Caco-2 (cell line): Measurements from ENCODE around the gene SELENBP1. TPM values are rescaled to one million over a fixed set of nuclear protein-coding genes. Genes with fewer than 3 reads are reported as not detected.

Source experiments
- BruUV-seq: library from RNA; stranded (reverse); fragments of 400-500 nt; replicated peaks from 2 replicates; lab custom pipeline; 2021; lab: Mats Ljungman, UMichigan
- CTCF ChIA-PET: fragments of 300-600 bp; sonication (Branson Sonifier 250); formaldehyde crosslinking; loops from one replicate; lab custom pipeline; 2022; ENCODE audit warnings: antibody characterized with exemption; lab: Charles Lee
- POLR2A ChIA-PET: fragments of 300-600 bp; sonication (Branson Sonifier 250); formaldehyde crosslinking; loops from one replicate; lab custom pipeline; 2022; ENCODE audit warnings: antibody characterized with exemption; lab: Charles Lee
- DNase-seq, 2 experiments: peaks; one replicate each; pipeline versions ENCODE4 v3.0.0 to v3.0.0-alpha.2; 2020 to 2022
- H3K27me3 ChIP-seq: replicated peaks from 2 replicates; pipeline ENCODE4 v1.6.0; 2011; ENCODE audit warnings: low read length; ENCODE audit not compliant: control insufficient read depth, insufficient read depth
- H3K36me3 ChIP-seq: 2 replicates; pipeline ENCODE4 v1.5.1; 2011; ENCODE audit warnings: low read length; ENCODE audit not compliant: control insufficient read depth, insufficient read depth
- H3K4me1 ChIP-seq: fragments of 250-450 bp; sonication (Bioruptor Pico); 2 replicates; pipeline ENCODE4 v1.5.1; 2020; ENCODE audit warnings: mild to moderate bottlenecking
- H3K4me3 ChIP-seq: 2 replicates; pipeline ENCODE4 v1.5.1; 2011; ENCODE audit warnings: low read depth, mild to moderate bottlenecking, control low read depth, low read length
- H3K9me3 ChIP-seq: fragments of 250-450 bp; sonication (Bioruptor Pico); 2 replicates; pipeline ENCODE4 v1.5.1; 2020; ENCODE audit warnings: mild to moderate bottlenecking, moderate library complexity
- H3K27ac Mint-ChIP-seq: one replicate; pipeline ENCODE4 v1.8.0; 2022; ENCODE audit warnings: mixed read lengths; ENCODE audit not compliant: unreplicated experiment
- H3K27me3 Mint-ChIP-seq: one replicate; pipeline ENCODE4 v1.8.0; 2022; ENCODE audit warnings: mixed read lengths; ENCODE audit not compliant: insufficient read depth, unreplicated experiment
- H3K36me3 Mint-ChIP-seq: one replicate; pipeline ENCODE4 v1.8.0; 2022; ENCODE audit warnings: mild to moderate bottlenecking, mixed read lengths; ENCODE audit not compliant: insufficient read depth, unreplicated experiment
- H3K4me1 Mint-ChIP-seq: one replicate; pipeline ENCODE4 v1.8.0; 2022; ENCODE audit warnings: low read depth, mixed read lengths; ENCODE audit not compliant: unreplicated experiment
- H3K4me3 Mint-ChIP-seq: one replicate; pipeline ENCODE4 v1.8.0; 2022; ENCODE audit warnings: mild to moderate bottlenecking, moderate library complexity, mixed read lengths; ENCODE audit not compliant: unreplicated experiment
- H3K9me3 Mint-ChIP-seq: one replicate; pipeline ENCODE4 v1.8.0; 2022; ENCODE audit warnings: mixed read lengths; ENCODE audit not compliant: unreplicated experiment
- CTCF ChIP-seq, 2 experiments: fragments of 200-600 bp in 1 of 2; IDR thresholded peaks; 1 replicate in 1 of 2; 2 replicates in 1 of 2; pipeline versions ENCODE4 v1.5.1 to v1.8.0; 2011 to 2022; ENCODE audit warnings: antibody characterized with exemption in 1 of 2, control low read depth in 1 of 2, inconsistent platforms in 1 of 2, low read depth in 1 of 2, low read length in 1 of 2, mild to moderate bottlenecking in 1 of 2, moderate library complexity in 1 of 2; ENCODE audit not compliant: insufficient read depth in 1 of 2, severe bottlenecking in 1 of 2, unreplicated experiment in 1 of 2
- intact Hi-C: fragments of 100-400 bp; cut with micrococcal nuclease; formaldehyde crosslinking; loops from one replicate; pipeline ENCODE4 v1.10.0; 2022; ENCODE audit not compliant: unreplicated experiment
- total RNA-seq: library from RNA; stranded (reverse); gene quantifications from 2 replicates; pipeline ENCODE4 v1.2.3, GENCODE V29; 2022

Gene SELENBP1
- total RNA-seq, 1 experiment from 2014 or later: 18.5 TPM

GRCh38 chr1:151407304-151407703 lies 34.8 kb upstream of the SELENBP1 start:
- Histone ChIP-seq H3K27me3 (no peaks in the 10 kb centered on the region), H3K4me3 (no peak overlapping the region), H3K4me1 (no peaks in the 10 kb centered on the region), H3K9me3 (no peaks in the 10 kb centered on the region), H3K36me3 (peaks cover 6% of the 10 kb centered on the region)
- H3K27me3 Mint-ChIP-seq: no peaks in the 10 kb centered on the region
- H3K4me3 Mint-ChIP-seq: no peak overlapping the region
- DNase-seq: no peak
- H3K36me3 Mint-ChIP-seq: peaks cover 76% of the 10 kb centered on the region
- ChIA-PET CTCF (no interaction called here), POLR2A (interaction anchor here (0.5 kb wide), 1 partner anchor 9 kb away, joined by 3 read pairs; no protein-coding TSS in a partner anchor)
- no peak for TF ChIP-seq CTCF (IDR thresholded peaks at IDR 0.05; ENCODE audit: insufficient read depth in 1 of 2, low read depth in 1 of 2, low read length in 1 of 2, severe bottlenecking in 1 of 2, unreplicated experiment in 1 of 2)
- BruUV-seq: no TSS peak
- intact Hi-C loops: loop anchor here (10.0 kb wide), 1 partner anchor 103 kb away; no protein-coding TSS in a partner anchor
- H3K4me1 Mint-ChIP-seq: no peaks in the 10 kb centered on the region
- H3K9me3 Mint-ChIP-seq: no peaks in the 10 kb centered on the region
- H3K27ac Mint-ChIP-seq: no peak overlapping the region

GRCh38 chr1:151406176-151406575 lies 33.7 kb upstream of the SELENBP1 start:
- BruUV-seq: no TSS peak
- CTCF ChIA-PET: no interaction called here
- Mint-ChIP-seq H3K9me3 (no peaks in the 10 kb centered on the region), H3K4me3 (no peak overlapping the region), H3K4me1 (no peaks in the 10 kb centered on the region), H3K36me3 (peaks cover 76% of the 10 kb centered on the region), H3K27me3 (no peaks in the 10 kb centered on the region), H3K27ac (no peak overlapping the region)
- no peak for TF ChIP-seq CTCF (IDR thresholded peaks at IDR 0.05; ENCODE audit: insufficient read depth in 1 of 2, low read depth in 1 of 2, low read length in 1 of 2, severe bottlenecking in 1 of 2, unreplicated experiment in 1 of 2)
- no peaks in the 10 kb centered on the region for H3K27me3 ChIP-seq
- POLR2A ChIA-PET: no interaction called here
- no peaks in the 10 kb centered on the region for H3K9me3 ChIP-seq
- DNase-seq: no peak
- no peak overlapping the region for H3K4me3 ChIP-seq
- peaks cover 8% of the 10 kb centered on the region for H3K36me3 ChIP-seq
- no peaks in the 10 kb centered on the region for H3K4me1 ChIP-seq
- intact Hi-C loops: loop anchor here (10.0 kb wide), 1 partner anchor 101 kb away; no protein-coding TSS in a partner anchor

GRCh38 chr1:151405187-151405951 lies 32.9 kb upstream of the SELENBP1 start:
- H3K4me1 Mint-ChIP-seq: peaks cover 8% of the 10 kb centered on the region
- H3K36me3 Mint-ChIP-seq: peaks cover 79% of the 10 kb centered on the region
- Histone ChIP-seq H3K4me3 (no peak overlapping the region), H3K4me1 (peaks cover 5% of the 10 kb centered on the region), H3K9me3 (no peaks in the 10 kb centered on the region), H3K36me3 (peaks cover 8% of the 10 kb centered on the region), H3K27me3 (no peaks in the 10 kb centered on the region)
- H3K27me3 Mint-ChIP-seq: no peaks in the 10 kb centered on the region
- H3K4me3 Mint-ChIP-seq: no peak overlapping the region
- ChIA-PET POLR2A (no interaction called here), CTCF (interaction anchor here (0.7 kb wide), 1 partner anchor 105 kb away, joined by 6 read pairs; no protein-coding TSS in a partner anchor)
- H3K27ac Mint-ChIP-seq: no peak overlapping the region
- H3K9me3 Mint-ChIP-seq: no peaks in the 10 kb centered on the region
- no TSS peak for BruUV-seq
- no peak for DNase-seq
- intact Hi-C loops: loop anchor here (10.0 kb wide), 1 partner anchor 101 kb away; no protein-coding TSS in a partner anchor
- TF ChIP-seq CTCF (IDR thresholded peaks at IDR 0.05; ENCODE audit: insufficient read depth in 1 of 2, low read depth in 1 of 2, low read length in 1 of 2, severe bottlenecking in 1 of 2, unreplicated experiment in 1 of 2): no peak
